H9 (cell line): ENCODE data around the gene SDK1. TPM values are rescaled to one million over a fixed set of nuclear protein-coding genes. Genes with fewer than 3 reads are reported as not detected.

Experiments used
- DNase-seq: peaks from one replicate; pipeline ENCODE4 v3.0.0-alpha.2; 2017
- H2AFZ ChIP-seq: one replicate; pipeline ENCODE4 v1.6.1; 2013; ENCODE audit warnings: mild to moderate bottlenecking, low read length, control low read depth, moderate library complexity
- H2AK5ac ChIP-seq: 2 replicates; pipeline ENCODE4 v1.6.1; 2013; ENCODE audit warnings: low read length, control low read depth, mixed read lengths; ENCODE audit not compliant: insufficient read length
- H2BK120ac ChIP-seq: one replicate; pipeline ENCODE4 v1.6.1; 2013; ENCODE audit warnings: low read depth, mild to moderate bottlenecking, low read length, control low read depth, inconsistent platforms; ENCODE audit not compliant: poor library complexity, severe bottlenecking
- H2BK12ac ChIP-seq: 2 replicates; pipeline ENCODE4 v1.6.1; 2013; ENCODE audit warnings: low read length, control low read depth, mixed read lengths, low read depth; ENCODE audit not compliant: insufficient read length
- H2BK15ac ChIP-seq: 2 replicates; pipeline ENCODE4 v1.6.1; 2013; ENCODE audit warnings: low read depth, low read length, control low read depth
- H2BK20ac ChIP-seq: one replicate; pipeline ENCODE4 v1.6.1; 2013; ENCODE audit warnings: low read depth, mild to moderate bottlenecking, low read length, control low read depth, inconsistent platforms; ENCODE audit not compliant: poor library complexity, severe bottlenecking
- H2BK5ac ChIP-seq: 2 replicates; pipeline ENCODE4 v1.6.1; 2013; ENCODE audit warnings: low read length, control low read depth, mixed read lengths; ENCODE audit not compliant: insufficient read length
- H3K14ac ChIP-seq: 2 replicates; pipeline ENCODE4 v1.6.1; 2013; ENCODE audit warnings: low read length, control low read depth; ENCODE audit not compliant: insufficient read depth
- H3K18ac ChIP-seq: 2 replicates; pipeline ENCODE4 v1.6.1; 2013; ENCODE audit warnings: low read depth, mild to moderate bottlenecking, mixed read lengths, low read length, control low read depth; ENCODE audit not compliant: insufficient read length
- H3K23ac ChIP-seq: 2 replicates; pipeline ENCODE4 v1.6.1; 2013; ENCODE audit warnings: low read length, control low read depth, mixed read lengths, low read depth; ENCODE audit not compliant: insufficient read length
- H3K23me2 ChIP-seq: 2 replicates; pipeline ENCODE4 v1.6.1; 2013; ENCODE audit warnings: low read depth, mild to moderate bottlenecking, mixed read lengths, low read length, control low read depth; ENCODE audit not compliant: insufficient read length, poor library complexity, severe bottlenecking
- H3K27ac ChIP-seq: 2 replicates; pipeline ENCODE4 v1.5.1; 2013; ENCODE audit warnings: low read length, control low read depth, mixed read lengths, low read depth; ENCODE audit not compliant: insufficient read length
- H3K27me3 ChIP-seq: 2 replicates; pipeline ENCODE4 v1.6.1; 2013; ENCODE audit warnings: low read length, control low read depth, inconsistent platforms; ENCODE audit not compliant: insufficient read depth
- H3K4ac ChIP-seq: 2 replicates; pipeline ENCODE4 v1.6.1; 2013; ENCODE audit warnings: low read depth, mild to moderate bottlenecking, control low read depth, inconsistent platforms, low read length, moderate library complexity
- H3K4me1 ChIP-seq: 2 replicates; pipeline ENCODE4 v1.6.1; 2013; ENCODE audit warnings: low read length, control low read depth, inconsistent platforms; ENCODE audit not compliant: insufficient read depth
- H3K4me2 ChIP-seq: 2 replicates; pipeline ENCODE4 v1.6.1; 2013; ENCODE audit warnings: low read length, control low read depth, mixed read lengths; ENCODE audit not compliant: insufficient read length, insufficient read depth
- H3K56ac ChIP-seq: 2 replicates; pipeline ENCODE4 v1.6.1; 2013; ENCODE audit warnings: low read depth, mild to moderate bottlenecking, mixed read lengths, low read length, control low read depth; ENCODE audit not compliant: insufficient read length
- H3K79me1 ChIP-seq: 2 replicates; pipeline ENCODE4 v1.6.1; 2013; ENCODE audit warnings: low read depth, mild to moderate bottlenecking, moderate library complexity, low read length, control low read depth, inconsistent platforms; ENCODE audit not compliant: insufficient read depth, poor library complexity, severe bottlenecking
- H3K79me2 ChIP-seq: 2 replicates; pipeline ENCODE4 v1.6.1; 2013; ENCODE audit warnings: low read length, control low read depth, inconsistent platforms; ENCODE audit not compliant: insufficient read depth
- H3K9ac ChIP-seq: 2 replicates; pipeline ENCODE4 v1.6.1; 2013; ENCODE audit warnings: low read length, control low read depth, mixed read lengths; ENCODE audit not compliant: insufficient read length; ENCODE audit errors: extremely low read depth
- H3K9me3 ChIP-seq: one replicate; pipeline ENCODE4 v1.6.1; 2013; ENCODE audit warnings: low read depth, low read length, inconsistent platforms; ENCODE audit not compliant: control insufficient read depth
- H3T11ph ChIP-seq: one replicate; pipeline ENCODE4 v1.6.1; 2013; ENCODE audit warnings: mild to moderate bottlenecking, low read length, control low read depth, inconsistent platforms
- H4K20me1 ChIP-seq: one replicate; pipeline ENCODE4 v1.6.1; 2013; ENCODE audit not compliant: control insufficient read depth, insufficient read length, insufficient read depth
- H4K5ac ChIP-seq: 2 replicates; pipeline ENCODE4 v1.6.1; 2013; ENCODE audit warnings: low read depth, mild to moderate bottlenecking, mixed read lengths, low read length, control low read depth; ENCODE audit not compliant: insufficient read length
- H4K8ac ChIP-seq: replicated peaks from 2 replicates; pipeline ENCODE4 v1.6.1; 2013; ENCODE audit warnings: low read length, control low read depth, mixed read lengths, low read depth; ENCODE audit not compliant: insufficient read length
- H4K91ac ChIP-seq: 2 replicates; pipeline ENCODE4 v1.6.1; 2013; ENCODE audit warnings: low read depth, mild to moderate bottlenecking, moderate library complexity, mixed read lengths, low read length, control low read depth; ENCODE audit not compliant: insufficient read length
- H3K27ac Mint-ChIP-seq, 3 experiments: 2 replicates in 2 of 3; 3 replicates in 1 of 3; pipeline ENCODE4 v1.8.0; 2020 to 2021; ENCODE audit warnings: mixed read lengths in 3 of 3, mild to moderate bottlenecking in 1 of 3, moderate library complexity in 1 of 3
- H3K27me3 Mint-ChIP-seq: 2 replicates; pipeline ENCODE4 v1.8.0; 2021; ENCODE audit warnings: low read depth, mild to moderate bottlenecking, moderate library complexity, mixed read lengths
- H3K36me3 Mint-ChIP-seq, 3 experiments: 2 replicates in 2 of 3; 3 replicates in 1 of 3; pipeline ENCODE4 v1.8.0; 2020 to 2021; ENCODE audit warnings: low read depth in 3 of 3, mixed read lengths in 3 of 3; ENCODE audit not compliant: insufficient read depth in 1 of 3
- H3K4me1 Mint-ChIP-seq, 2 experiments: 2 replicates each; pipeline ENCODE4 v1.8.0; 2020; ENCODE audit warnings: mixed read lengths in 2 of 2
- H3K4me3 Mint-ChIP-seq, 2 experiments: 2 replicates in 1 of 2; 3 replicates in 1 of 2; pipeline ENCODE4 v1.8.0; 2020 to 2021; ENCODE audit warnings: mild to moderate bottlenecking in 2 of 2, mixed read lengths in 2 of 2, moderate library complexity in 1 of 2
- H3K9me3 Mint-ChIP-seq, 2 experiments: 2 replicates in 1 of 2; 3 replicates in 1 of 2; pipeline ENCODE4 v1.8.0; 2020; ENCODE audit warnings: mild to moderate bottlenecking in 2 of 2, mixed read lengths in 2 of 2, moderate library complexity in 1 of 2
- WGBS: extraction: QIAGEN DNeasy Blood & Tissue Kit; methylation state at CpG from one replicate; pipeline ENCODE4 v1.1.7; 2013; ENCODE audit warnings: missing lambda C conversion rate, low lambda C conversion rate, mixed read lengths; ENCODE audit not compliant: insufficient read length; ENCODE audit errors: extremely low coverage; 5-methylcytosine and 5-hydroxymethylcytosine counted together
- total RNA-seq: library from RNA; stranded (reverse); gene quantifications from 2 replicates; pipeline ENCODE4 v1.2.1, GENCODE V29; 2021
- TF ChIP-seq, protein P1 (sequence below): fragments of 200-600 bp; sonication (generic); conservative IDR thresholded peaks from 3 replicates; pipeline ENCODE4 v1.8.0; 2021; ENCODE audit warnings: antibody characterized with exemption, mild to moderate bottlenecking

SDK1 gene
- total RNA-seq, 1 experiment from 2014 or later, result 8.7 TPM

GRCh38 chr7:4172883-4173282 is 871.8 kb downstream of the SDK1 start:
- no peak overlapping the region for H2AFZ ChIP-seq
- H3K9ac ChIP-seq, result no peak overlapping the region
- no peaks in the 10 kb centered on the region for H3K9me3 ChIP-seq
- H4K20me1 ChIP-seq, result no peaks in the 10 kb centered on the region
- no peak overlapping the region for H2BK15ac ChIP-seq
- H3K23me2 ChIP-seq, result no peaks in the 10 kb centered on the region
- no peak overlapping the region for H3K14ac ChIP-seq
- H4K91ac ChIP-seq, result no peak overlapping the region
- Mint-ChIP-seq H3K27ac (0 out of 7 replicates have a peak overlapping the region, but pooled peaks of 1 of the 3 experiments have one; percentile 16), H3K36me3 (peaks cover 1 to 12% (median 3%) of the 10 kb centered on the region in 3 experiments; a peak in 4 of 7 replicates), H3K4me3 (no peak overlapping the region), H3K27me3 (no peaks in the 10 kb centered on the region), H3K4me1 (peaks cover 5 to 8% of the 10 kb centered on the region in 2 experiments; a peak in 3 of 4 replicates), H3K9me3 (peaks cover 6 to 12% of the 10 kb centered on the region in 2 experiments; a peak in 3 of 5 replicates)
- H3K18ac ChIP-seq, result no peak overlapping the region
- H3K23ac ChIP-seq, result no peak overlapping the region
- H4K8ac ChIP-seq, result no peak overlapping the region
- no peak overlapping the region for H3K56ac ChIP-seq
- H4K5ac ChIP-seq, result no peak overlapping the region
- no peak overlapping the region for H2BK20ac ChIP-seq
- DNase-seq, result no peak
- no peaks in the 10 kb centered on the region for H3K79me1 ChIP-seq
- no peak overlapping the region for H2BK120ac ChIP-seq
- TF ChIP-seq, protein P1, sequence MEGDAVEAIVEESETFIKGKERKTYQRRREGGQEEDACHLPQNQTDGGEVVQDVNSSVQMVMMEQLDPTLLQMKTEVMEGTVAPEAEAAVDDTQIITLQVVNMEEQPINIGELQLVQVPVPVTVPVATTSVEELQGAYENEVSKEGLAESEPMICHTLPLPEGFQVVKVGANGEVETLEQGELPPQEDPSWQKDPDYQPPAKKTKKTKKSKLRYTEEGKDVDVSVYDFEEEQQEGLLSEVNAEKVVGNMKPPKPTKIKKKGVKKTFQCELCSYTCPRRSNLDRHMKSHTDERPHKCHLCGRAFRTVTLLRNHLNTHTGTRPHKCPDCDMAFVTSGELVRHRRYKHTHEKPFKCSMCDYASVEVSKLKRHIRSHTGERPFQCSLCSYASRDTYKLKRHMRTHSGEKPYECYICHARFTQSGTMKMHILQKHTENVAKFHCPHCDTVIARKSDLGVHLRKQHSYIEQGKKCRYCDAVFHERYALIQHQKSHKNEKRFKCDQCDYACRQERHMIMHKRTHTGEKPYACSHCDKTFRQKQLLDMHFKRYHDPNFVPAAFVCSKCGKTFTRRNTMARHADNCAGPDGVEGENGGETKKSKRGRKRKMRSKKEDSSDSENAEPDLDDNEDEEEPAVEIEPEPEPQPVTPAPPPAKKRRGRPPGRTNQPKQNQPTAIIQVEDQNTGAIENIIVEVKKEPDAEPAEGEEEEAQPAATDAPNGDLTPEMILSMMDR, result no peak
- H3K4me1 ChIP-seq, result no peaks in the 10 kb centered on the region
- no peaks in the 10 kb centered on the region for H3K79me2 ChIP-seq
- H2BK5ac ChIP-seq, result no peak overlapping the region
- no peaks in the 10 kb centered on the region for H3K27me3 ChIP-seq
- no peak overlapping the region for H2BK12ac ChIP-seq
- no CpG with 5 or more reads among the region's 12 CpGs for WGBS
- no peak overlapping the region for H2AK5ac ChIP-seq
- H3K4me2 ChIP-seq, result no peak overlapping the region
- H3K27ac ChIP-seq, result no peak overlapping the region
- H3K4ac ChIP-seq, result no peak overlapping the region
- no peak overlapping the region for H3T11ph ChIP-seq
